Embryonic facial prominence (tissue), 1 donor: ENCODE results near the gene SCYL1.

Source experiments
- DNase-seq: peaks from one replicate; pipeline ENCODE4 v3.0.0-alpha.2; 2016; ENCODE audit errors: extremely low spot score

SCYL1 gene

DNA sequence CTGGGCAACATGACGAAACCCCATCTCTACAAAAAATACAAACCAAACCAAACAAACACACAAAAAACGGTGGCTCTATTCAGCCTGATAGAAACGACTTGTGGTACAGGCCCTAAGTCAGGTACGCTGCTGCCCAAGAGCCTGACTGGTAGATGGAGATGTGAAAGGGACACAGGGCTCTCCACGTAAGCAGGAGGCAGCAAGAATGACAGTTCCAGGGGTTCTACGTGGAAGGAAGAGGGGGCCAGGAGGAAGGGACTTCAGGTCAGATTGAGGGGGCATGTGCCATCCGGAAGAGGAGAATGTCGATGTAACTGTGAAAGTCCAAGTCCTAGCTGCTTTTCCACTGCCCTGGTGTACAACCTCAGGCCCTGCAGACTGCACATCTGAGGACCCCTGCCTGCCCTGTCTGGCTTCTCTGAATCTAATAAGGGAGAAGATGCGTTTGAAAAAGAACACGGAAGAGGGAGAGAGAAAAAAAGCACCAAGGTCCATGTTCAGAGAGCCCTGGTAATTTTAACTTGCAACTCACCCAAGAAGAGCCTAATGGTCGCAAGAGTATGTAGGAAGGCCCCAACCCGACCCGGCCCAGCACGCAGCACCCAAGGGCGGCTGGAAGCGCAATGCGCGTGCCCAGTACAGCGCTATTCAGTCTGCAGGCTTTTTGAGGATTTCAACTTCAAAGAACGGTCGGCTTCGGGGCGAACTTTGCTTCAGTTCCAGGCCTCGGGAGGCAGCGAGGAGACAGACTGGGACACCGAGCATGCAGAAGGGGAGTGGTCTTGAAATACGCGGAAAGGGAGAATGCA is 44.5 kb downstream of the SCYL1 start:
- DNase-seq = no peak

DNA sequence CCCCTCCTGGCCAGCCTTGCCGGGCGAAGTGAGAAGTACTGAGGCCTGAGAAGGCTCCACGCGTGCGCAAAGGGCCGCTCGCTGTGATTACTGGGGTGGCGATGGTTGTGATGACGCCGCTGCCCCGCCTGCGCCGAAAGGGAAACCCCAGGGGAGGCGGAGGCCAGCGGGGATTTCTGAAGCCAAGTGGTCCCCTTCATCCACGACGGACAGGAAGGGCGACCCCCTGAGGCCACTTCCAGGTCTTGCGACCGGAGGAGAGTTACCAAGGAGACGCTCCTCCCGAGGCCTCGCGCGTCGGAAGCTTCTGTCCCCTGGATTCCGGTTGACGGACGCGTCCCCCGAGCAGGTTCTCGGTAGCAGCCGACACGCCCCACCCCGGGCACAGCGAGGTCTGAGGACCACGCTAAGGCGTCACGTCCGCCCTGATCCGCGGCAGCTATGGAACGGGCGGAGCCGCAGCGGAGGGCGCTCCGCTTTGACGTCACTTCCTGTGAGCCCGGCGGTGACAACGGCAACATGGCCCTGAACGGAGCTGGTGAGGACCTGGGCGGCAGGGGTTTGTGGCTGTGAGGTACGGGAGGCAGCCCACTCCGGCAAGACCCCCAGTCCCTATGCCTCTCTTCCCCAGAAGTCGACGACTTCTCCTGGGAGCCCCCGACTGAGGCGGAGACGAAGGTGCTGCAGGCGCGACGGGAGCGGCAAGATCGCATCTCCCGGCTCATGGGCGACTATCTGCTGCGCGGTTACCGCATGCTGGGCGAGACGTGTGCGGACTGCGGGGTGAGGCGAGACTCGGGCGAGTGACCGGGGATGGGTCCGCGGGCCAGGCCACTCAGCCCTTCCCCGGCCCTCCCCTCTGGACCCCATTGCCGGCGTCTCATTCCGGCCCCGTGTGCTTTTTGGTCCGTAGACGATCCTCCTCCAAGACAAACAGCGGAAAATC is 45.4 kb downstream of the SCYL1 start, which contains the start of gene ZNRD2:
ZNRD2 (plus strand) TSS at position 505 of the 946 bp plus-strand sequence; CDS start at position 520, 15 bp downstream.
- peak; percentile 90 for DNase-seq

DNA sequence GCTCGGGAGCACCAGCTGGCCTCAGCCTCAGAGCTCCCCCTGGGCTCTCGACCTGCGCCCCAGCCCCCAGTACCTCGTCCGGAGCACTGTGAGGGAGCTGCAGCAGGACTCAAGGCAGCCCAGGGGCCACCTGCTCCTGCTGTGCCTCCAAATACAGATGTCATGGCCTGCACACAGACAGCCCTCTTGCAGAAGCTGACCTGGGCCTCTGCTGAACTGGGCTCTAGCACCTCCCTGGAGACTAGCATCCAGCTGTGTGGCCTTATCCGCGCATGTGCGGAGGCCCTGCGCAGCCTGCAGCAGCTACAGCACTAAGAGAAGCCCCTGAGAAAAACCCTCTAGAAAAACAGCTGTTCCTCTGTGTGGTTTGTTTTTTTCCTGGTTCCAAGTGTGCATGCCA is 46.5 kb downstream of the SCYL1 start:
- no peak for DNase-seq

DNA sequence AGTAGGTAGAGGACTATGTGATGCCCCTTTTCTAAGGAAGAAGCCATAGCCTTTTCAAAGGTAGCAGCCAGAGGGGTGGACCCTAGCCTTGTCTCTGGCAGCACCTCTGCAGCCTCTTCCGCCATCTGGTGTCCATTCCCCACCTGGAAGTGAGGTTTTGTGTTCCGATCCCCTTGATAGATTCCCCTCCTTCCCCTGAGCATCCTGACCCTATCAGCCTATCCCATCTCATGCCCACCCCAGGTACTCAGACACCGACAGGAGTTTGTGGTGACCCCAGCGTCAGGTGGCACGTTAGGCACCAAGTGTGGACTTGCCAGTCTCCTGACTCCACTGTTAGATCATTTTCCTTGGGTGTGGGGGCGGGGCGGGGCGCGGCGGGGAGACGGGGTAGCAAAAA is 47.1 kb downstream of the SCYL1 start:
- no peak for DNase-seq

DNA sequence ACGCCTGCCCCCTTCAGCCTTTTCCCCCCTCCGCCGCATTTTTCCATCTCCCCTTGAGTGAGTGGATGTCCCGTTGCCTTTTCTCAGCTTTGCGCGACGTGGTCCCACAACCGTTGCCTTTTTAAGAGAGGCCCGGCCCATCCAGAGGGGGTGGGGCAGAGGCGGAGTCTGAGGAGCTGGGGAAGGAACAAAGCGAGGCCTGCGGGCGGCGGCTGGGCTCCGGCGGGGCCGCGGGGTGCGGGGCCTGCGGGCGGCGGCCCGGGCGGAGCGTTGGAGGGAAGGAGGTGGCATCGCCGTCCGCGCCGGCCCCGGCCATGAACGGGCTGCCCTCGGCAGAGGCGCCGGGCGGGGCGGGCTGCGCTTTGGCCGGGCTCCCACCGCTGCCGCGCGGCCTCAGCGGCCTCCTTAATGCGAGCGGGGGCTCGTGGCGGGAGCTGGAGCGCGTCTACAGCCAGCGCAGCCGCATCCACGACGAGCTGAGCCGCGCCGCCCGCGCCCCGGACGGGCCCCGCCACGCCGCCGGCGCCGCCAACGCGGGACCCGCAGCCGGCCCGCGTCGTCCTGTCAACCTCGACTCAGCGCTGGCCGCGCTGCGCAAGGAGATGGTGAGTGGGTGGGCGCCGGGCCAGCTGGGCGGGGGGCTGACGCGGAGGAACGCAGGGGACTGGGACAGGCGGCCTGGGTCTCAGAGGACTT is 47.6 kb downstream of the SCYL1 start, which contains the start of gene FAM89B:
FAM89B (plus strand) TSS at position 183 of the 696 bp plus-strand sequence; CDS start at position 315, 132 bp downstream.
- DNase-seq = peak; percentile 78

DNA sequence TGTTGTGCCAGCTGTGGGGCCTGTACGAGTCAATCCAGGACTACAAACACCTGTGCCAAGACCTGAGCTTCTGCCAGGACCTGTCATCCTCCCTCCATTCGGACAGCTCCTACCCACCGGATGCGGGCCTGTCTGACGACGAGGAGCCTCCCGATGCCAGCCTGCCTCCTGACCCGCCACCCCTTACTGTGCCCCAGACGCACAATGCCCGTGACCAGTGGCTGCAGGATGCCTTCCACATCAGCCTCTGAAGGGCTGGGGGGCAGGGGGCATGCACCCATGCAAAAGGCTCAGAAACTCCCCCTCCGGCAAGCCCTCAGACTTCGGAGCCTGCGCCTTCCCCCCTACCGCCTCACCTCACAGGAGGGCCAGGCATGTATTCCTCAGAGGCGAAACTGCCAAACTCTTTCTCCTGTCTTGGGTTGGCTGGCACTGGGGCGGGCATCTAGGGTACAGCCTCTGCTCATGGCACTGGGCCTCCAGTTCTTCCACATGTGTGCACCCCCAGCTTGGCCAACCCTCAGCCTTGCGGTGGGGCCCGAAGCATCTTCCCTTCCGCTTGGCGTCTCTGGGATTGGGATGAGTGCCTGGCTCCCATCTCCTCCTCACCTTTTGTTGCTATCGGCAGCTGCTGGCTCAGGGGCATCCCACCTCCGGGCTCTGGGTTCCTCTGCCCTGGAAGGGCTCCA is 48.7 kb downstream of the SCYL1 start:
- DNase-seq = no peak

DNA sequence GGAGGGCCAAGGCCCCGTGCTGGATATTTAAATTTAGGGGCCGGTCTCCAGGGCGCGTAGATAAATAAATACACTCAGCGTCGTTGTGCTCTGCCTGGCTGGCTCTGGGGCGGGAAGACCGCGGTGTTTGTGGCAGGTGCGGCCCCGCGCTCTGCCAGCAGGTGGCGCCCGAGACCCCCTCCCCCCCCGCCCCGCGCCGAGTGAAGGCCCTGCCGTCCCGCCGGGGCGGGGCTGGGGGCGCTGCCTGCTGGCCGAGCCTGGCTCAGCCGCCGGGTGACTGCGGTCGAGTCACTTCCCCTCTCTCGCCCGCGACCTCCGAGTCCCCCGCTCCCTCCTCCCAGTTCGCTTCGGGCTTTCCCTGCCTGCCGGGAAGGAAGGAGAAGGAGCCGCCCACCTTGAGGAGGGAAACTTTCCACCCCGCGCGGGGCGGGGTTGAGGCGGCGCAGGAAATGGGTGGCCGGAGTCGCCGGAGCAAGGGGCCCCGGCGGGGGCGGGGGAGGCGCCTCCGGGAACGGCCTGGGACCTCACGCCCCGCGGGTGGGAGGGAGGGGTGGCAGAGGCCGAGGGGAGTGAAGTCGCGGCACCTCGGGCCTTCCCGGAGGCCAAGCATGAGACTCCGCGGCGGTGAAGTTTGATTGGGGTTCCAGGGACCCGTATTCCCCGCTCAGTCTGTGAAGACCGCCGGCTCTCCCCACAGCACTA is 49.4 kb downstream of the SCYL1 start:
- DNase-seq = peak; percentile 58

DNA sequence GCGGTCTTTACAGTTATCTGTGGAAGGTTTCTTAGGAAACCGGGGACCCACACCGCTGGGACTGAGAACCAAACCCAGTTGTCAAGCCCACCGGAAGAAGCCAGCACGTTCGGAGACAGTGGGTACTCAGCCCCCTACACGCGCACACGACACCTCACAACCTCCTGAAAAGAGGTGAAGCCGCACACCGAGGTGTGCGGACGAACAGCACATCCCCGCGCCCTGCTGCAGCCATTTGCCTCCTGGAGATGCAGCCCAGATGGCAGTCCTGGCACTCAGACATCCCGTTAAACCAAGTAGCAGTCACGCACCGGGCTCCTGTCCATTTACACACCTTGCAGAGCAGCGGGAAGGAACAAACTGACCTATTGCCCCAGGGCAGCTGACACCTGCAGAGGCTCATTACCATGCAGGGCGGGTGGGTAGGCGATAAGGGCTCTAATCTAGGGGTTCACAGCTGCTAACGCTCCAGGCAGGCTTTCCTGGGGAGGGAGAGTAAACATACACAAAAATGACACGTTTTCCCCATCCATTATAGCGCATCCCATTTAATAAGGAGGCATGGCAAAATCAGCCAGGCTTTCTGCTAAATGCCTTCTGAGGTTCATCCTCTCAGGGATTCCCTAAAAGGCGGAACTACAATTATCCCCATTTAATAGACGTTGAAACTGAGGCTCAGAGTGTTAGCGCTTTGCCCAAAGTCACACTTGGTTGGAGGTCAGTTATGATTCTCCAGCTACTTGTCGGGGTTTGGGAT is 50.1 kb downstream of the SCYL1 start:
- no peak for DNase-seq

DNA sequence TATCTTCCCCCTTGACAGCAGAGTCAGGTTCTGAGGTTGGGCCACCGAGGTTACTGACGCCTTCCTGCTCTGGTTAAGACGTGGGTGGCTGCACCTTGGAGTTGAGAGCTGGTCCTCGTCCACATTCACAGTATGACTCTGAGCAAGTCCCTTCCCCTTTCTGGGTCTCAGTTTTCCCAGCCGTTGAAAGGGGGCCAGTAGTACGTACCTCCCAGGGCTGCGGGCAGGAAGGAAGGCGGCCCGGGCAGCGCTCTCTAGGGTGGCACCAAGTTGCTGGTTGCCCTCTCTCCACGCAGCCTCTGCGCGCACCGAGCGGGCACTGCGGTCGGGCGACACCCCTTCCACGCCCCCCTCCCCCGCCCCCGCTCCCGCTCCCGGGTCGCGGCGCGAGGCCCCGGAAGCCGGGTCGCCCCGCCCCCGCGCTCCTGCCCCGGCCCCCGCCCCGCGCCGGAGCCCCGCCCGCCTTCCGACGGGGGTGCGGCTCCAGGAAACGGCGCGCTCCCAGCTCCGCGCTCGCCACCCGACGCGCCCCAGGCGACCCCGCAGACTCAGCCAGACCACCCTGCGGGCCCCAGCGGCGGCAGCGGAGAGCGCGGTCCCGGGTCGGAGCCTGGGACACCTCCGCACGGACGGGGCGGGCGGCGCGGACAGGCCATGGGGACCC is 50.8 kb downstream of the SCYL1 start, which contains the start of gene EHBP1L1:
EHBP1L1 (plus strand) TSS at position 486 of the 664 bp plus-strand sequence. CDS start 250 bp downstream, outside the sequence.
- no peak for DNase-seq

DNA sequence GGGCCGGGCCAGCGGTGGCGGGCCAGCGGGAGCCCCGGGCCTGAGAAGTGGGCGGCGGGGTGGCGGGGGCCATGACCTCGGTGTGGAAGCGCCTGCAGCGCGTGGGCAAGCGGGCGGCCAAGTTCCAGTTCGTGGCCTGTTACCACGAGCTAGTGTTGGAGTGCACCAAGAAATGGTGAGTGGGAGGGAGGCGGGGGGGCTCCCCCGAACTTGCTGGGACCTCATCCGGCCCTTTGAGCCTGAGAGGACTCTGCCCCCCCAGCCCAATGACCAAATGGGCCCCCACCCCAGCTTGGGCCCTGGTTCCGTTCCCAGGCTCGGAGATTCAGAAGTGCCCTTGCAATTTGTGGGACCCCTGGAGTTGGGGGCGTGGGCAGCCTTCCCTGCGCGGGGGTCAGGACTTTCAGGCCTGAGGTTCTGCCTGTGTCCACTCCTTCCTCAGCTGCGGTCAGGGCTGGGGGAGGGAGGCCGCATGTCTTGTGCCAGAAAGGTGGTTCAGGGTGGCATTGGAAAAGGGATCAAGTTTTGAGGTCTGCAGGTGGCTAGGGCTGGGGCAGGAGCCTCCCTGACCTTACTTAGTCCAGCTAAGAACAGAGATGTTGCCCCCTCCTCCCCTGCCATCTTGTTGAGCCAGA is 51.5 kb downstream of the SCYL1 start:
- no peak for DNase-seq

DNA sequence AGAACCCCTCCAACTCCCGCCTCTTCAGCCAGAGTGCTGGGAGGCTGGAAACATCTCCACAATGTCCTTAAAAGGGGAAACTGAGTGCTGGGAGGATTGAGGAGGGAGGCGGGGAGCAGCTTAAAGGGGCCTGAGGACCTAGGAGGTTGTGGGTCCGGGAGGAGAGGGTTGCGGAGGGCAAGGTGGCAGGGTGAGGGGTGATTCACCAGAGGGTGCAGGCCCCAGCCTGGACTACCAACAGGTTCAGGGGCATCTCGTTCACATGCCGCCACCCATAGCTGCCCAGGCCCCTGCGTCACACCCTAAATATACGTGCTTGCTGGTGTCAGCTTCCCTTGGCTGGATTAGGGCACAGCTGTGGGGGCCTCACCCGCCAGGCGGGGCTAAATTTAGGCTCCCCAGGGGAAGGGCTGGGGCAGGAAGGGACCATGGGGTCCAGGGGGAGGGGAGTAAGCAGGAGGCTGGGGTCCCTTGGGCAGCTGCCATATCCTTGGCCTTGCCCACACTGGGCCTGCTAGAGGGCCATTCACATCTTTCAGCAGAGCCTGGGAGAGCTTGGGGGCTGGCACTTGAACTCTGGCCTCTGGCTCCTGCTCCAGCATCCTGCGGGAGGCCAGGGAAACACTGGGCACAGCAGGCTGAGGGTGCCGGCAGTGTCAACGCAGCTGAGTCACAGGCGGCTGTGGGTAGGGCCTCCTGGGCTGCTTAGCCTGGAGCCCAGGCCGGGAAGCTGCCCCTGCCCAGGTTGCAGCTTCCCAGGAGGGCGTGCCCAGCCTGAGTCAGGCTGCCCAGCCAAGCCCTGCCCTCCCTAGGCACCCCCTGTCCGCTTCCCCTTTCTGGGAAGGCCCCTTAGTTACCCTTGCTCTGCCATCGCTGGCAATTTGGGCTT is 52.2 kb downstream of the SCYL1 start:
- no peak for DNase-seq

DNA sequence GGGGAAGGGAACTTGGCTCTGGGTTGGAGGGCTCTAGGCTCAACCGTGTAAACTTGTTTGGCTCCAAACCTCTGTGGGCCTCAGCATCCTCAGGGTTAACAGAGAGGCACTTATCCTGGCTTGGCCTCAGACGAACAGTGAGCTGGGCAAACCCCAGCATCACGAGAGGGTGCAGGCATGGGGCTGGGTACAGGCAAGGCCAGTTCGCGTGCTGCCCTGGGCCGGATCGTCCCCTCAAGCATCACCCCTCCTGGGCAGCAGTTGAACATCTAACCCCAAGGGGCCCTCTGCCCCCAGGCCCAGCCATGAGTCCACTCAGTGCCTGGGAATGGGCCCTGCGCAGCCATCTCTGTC is 52.9 kb downstream of the SCYL1 start:
- DNase-seq = no peak

DNA sequence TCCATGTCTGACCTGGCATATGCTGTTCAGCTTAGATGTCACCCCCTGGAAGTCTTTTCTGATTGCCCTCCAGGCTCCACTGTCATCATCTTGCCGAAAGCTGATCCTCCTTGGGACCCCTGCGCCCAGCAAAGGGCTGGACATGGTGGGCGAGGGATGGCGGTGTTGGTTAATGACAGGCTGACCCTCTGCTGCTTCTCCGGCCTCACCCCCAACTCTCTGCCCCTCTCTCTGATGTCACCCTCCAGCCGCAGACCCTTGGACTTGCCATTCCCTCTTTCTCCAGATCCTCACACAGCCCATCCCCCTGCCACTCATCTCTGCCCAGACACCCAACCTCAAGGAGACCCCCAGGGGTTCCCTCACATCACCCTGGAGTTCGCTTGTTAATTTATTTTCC is 53.3 kb downstream of the SCYL1 start:
- DNase-seq = no peak

DNA sequence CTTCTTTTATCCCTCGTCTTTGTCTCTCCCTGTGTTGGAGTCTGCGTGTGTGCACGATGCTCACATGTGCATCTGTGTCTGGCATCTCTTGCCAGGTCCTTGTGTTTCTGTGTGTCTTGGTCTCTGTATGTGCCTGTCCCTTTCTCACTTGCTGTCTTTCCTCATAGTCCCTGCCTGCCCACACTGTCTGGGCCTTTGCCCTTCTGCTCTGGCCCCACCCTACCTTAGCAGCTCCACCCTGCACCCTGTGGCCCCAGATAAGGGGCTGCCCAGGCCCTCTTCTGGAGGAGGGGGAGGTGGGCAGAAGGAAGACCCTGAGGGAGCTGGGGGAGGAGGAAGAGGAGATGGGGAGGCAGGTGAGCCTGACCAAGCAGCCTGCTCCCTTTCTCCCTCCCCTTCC is 53.8 kb downstream of the SCYL1 start:
- DNase-seq = no peak

DNA sequence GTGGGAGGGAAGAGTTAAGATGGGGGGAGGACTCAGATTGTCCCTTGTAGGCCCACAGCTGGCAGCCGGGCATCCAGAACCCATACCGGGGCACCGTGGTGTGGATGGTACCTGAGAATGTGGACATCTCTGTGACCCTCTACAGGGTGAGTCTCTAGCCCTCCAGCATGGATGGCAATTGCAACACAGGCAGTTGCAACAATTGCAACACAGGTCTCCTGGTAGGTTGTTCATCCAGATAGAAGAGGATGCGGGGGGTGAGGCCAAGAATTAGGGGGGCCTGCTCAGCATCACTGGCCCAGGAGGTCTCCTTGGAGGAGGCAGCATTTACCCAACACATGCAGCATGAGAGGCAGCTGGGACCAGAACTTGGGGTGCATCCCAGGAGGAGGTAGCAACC is 54.4 kb downstream of the SCYL1 start:
- DNase-seq = no peak

DNA sequence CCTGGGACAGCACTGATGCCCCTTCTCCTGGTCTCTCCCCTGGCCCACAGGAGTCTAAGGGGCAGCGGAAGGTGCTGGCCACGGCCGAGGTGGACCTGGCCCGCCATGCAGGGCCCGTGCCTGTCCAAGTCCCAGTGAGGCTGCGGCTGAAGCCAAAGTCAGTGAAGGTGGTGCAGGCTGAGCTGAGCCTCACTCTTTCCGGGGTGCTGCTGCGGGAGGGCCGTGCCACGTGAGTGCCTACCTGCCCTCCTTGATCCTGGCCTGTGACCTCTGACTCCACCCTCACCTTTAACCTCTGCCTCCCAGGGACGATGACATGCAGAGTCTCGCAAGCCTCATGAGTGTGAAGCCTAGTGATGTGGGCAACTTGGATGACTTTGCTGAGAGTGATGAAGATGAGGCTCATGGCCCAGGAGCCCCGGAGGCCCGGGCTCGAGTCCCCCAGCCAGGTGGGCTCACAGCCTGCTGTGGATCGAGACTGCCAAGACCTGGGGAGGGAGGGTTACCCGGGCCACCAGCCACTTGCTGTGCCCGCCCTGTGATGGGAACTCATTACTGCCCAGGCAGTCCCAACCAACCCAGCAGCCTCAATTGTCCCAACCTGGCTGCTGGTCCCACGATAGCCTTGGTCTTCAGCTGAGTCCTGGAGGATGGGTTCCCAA is 55.3 kb downstream of the SCYL1 start:
- DNase-seq = no peak

DNA sequence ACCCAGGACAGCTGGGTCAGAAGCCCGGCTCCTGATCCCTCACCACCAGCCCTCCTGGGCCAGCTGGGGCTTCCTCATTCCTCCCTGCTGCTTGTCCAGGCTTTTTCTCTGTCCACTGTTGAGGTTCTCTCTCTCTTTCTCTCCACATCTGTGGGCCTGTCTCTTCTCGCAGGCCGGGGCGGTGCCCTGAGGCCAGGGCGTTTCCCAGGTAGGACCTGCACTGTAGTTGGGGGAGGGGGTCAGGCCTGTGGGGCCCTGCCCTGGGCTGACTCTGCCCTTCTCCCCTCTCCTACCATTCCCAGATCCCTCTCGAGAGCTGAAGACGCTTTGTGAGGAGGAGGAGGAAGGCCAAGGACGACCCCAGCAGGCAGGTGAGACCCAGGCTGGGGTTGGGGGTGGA is 55.9 kb downstream of the SCYL1 start:
- DNase-seq = no peak
